ENCODE data around the gene NR0B2.
A peak's percentile ranks its signal among the peaks of the same experiment; 100 is the strongest.

Gene NR0B2

GRCh38 chr1:26936823-26937222 lies 23.0 kb upstream of the NR0B2 start:
- no peak for DNase-seq (ENCODE audit: low read depth)

GRCh38 chr1:26932531-26932930 lies 18.8 kb upstream of the NR0B2 start:
- DNase-seq (ENCODE audit: low read depth): no peak

- no peak for DNase-seq (ENCODE audit: low read depth)
Observed at GRCh38 chr1:26923711-26924110, 9.9 kb upstream of the NR0B2 start.

- no peak for DNase-seq (ENCODE audit: low read depth)
Observed at GRCh38 chr1:26922901-26923300, 9.1 kb upstream of the NR0B2 start.

- no peak for DNase-seq (ENCODE audit: low read depth)
Observed at GRCh38 chr1:26922431-26922729, 8.6 kb upstream of the NR0B2 start.

- DNase-seq (ENCODE audit: low read depth): peak; percentile 93
Observed at GRCh38 chr1:26921540-26922430, 8.0 kb upstream of the NR0B2 start, which contains the start of gene NUDC. Gene NUDC (plus strand): TSS chr1:26921743. CDS start chr1:26921849, 106 bp downstream.

GRCh38 chr1:26921126-26921539 lies 7.4 kb upstream of the NR0B2 start:
- DNase-seq (ENCODE audit: low read depth): no peak

GRCh38 chr1:26915204-26915842 lies 1.5 kb upstream of the NR0B2 start:
- DNase-seq (ENCODE audit: low read depth): no peak

- DNase-seq (ENCODE audit: low read depth): no peak
Observed at GRCh38 chr1:26913389-26913753, 404 bp downstream of the NR0B2 start.

- no peak for DNase-seq (ENCODE audit: low read depth)
Observed at GRCh38 chr1:26912147-26912490, 1.7 kb downstream of the NR0B2 start.

- DNase-seq (ENCODE audit: low read depth): no peak
Observed at GRCh38 chr1:26911399-26912146, 2.2 kb downstream of the NR0B2 start.

- no peak for DNase-seq (ENCODE audit: low read depth)
Observed at GRCh38 chr1:26910343-26911160, 3.2 kb downstream of the NR0B2 start.

- no peak for DNase-seq (ENCODE audit: low read depth)
Observed at GRCh38 chr1:26909951-26910342, 3.8 kb downstream of the NR0B2 start.

GRCh38 chr1:26907071-26907917 lies 6.5 kb downstream of the NR0B2 start:
- no peak for DNase-seq (ENCODE audit: low read depth)

GRCh38 chr1:26900815-26901511 lies 12.8 kb downstream of the NR0B2 start:
- no peak for DNase-seq (ENCODE audit: low read depth)

- peak; percentile 76 for DNase-seq (ENCODE audit: low read depth)
Observed at GRCh38 chr1:26900001-26900814, 13.6 kb downstream of the NR0B2 start, which contains the start of gene GPATCH3. Gene GPATCH3 (minus strand): TSS chr1:26900467. CDS start chr1:26900442, 25 bp downstream.

- no peak for DNase-seq (ENCODE audit: low read depth)
Observed at GRCh38 chr1:26897351-26897750, 16.4 kb downstream of the NR0B2 start.

GRCh38 chr1:26894263-26894662 lies 19.5 kb downstream of the NR0B2 start:
- no peak for DNase-seq (ENCODE audit: low read depth)

- DNase-seq (ENCODE audit: low read depth): no peak
Observed at GRCh38 chr1:26890467-26890796, 23.3 kb downstream of the NR0B2 start.
